Neutrophil (primary cell): ENCODE measurements around the gene FA2H.

Experiments used
- H3K27ac ChIP-seq: fragments of 200-600 bp; sonication (generic); 2 replicates; pipeline ENCODE4 v1.5.1; 2016; ENCODE audit warnings: mild to moderate bottlenecking, moderate library complexity
- H3K27me3 ChIP-seq: fragments of 200-600 bp; sonication (generic); 2 replicates; pipeline ENCODE4 v1.6.0; 2016; ENCODE audit warnings: mild to moderate bottlenecking
- H3K36me3 ChIP-seq: fragments of 200-600 bp; sonication (generic); 2 replicates; pipeline ENCODE4 v1.5.1; 2017
- H3K4me1 ChIP-seq, 2 experiments: fragments of 200-600 bp in 1 of 2; sonication (generic) in 1 of 2; 1 replicate in 1 of 2; 2 replicates in 1 of 2; pipeline versions ENCODE4 v1.5.1 to v1.6.1; 2013 to 2016; ENCODE audit warnings: low read depth in 1 of 2, low read length in 1 of 2, mild to moderate bottlenecking in 1 of 2, moderate library complexity in 1 of 2; ENCODE audit not compliant: control insufficient read depth in 1 of 2, insufficient read depth in 1 of 2
- H3K4me3 ChIP-seq, 2 experiments: fragments of 200-600 bp in 1 of 2; sonication (generic) in 1 of 2; 1 replicate in 1 of 2; 2 replicates in 1 of 2; pipeline ENCODE4 v1.5.1; 2013 to 2016; ENCODE audit warnings: low read depth in 1 of 2, low read length in 1 of 2, mild to moderate bottlenecking in 1 of 2, moderate library complexity in 1 of 2
- H3K9me3 ChIP-seq: fragments of 200-600 bp; sonication (generic); 2 replicates; pipeline ENCODE4 v1.5.1; 2016
- TF ChIP-seq, protein P1 (sequence below): fragments of 200-600 bp; sonication (generic); IDR thresholded peaks from 2 replicates; pipeline ENCODE4 v1.5.1; 2016; ENCODE audit warnings: antibody characterized with exemption

Gene FA2H

GRCh38 chr16:74752258-74752657 is 22.4 kb downstream of the FA2H start:
- Histone ChIP-seq H3K27ac (no peak overlapping the region), H3K36me3 (no peaks in the 10 kb centered on the region), H3K4me3 (no peak overlapping the region), H3K4me1 (no peaks in the 10 kb centered on the region), H3K27me3 (peaks cover 3% of the 10 kb centered on the region), H3K9me3 (no peaks in the 10 kb centered on the region)
- TF ChIP-seq, protein P1, sequence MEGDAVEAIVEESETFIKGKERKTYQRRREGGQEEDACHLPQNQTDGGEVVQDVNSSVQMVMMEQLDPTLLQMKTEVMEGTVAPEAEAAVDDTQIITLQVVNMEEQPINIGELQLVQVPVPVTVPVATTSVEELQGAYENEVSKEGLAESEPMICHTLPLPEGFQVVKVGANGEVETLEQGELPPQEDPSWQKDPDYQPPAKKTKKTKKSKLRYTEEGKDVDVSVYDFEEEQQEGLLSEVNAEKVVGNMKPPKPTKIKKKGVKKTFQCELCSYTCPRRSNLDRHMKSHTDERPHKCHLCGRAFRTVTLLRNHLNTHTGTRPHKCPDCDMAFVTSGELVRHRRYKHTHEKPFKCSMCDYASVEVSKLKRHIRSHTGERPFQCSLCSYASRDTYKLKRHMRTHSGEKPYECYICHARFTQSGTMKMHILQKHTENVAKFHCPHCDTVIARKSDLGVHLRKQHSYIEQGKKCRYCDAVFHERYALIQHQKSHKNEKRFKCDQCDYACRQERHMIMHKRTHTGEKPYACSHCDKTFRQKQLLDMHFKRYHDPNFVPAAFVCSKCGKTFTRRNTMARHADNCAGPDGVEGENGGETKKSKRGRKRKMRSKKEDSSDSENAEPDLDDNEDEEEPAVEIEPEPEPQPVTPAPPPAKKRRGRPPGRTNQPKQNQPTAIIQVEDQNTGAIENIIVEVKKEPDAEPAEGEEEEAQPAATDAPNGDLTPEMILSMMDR, result no peak

DNA sequence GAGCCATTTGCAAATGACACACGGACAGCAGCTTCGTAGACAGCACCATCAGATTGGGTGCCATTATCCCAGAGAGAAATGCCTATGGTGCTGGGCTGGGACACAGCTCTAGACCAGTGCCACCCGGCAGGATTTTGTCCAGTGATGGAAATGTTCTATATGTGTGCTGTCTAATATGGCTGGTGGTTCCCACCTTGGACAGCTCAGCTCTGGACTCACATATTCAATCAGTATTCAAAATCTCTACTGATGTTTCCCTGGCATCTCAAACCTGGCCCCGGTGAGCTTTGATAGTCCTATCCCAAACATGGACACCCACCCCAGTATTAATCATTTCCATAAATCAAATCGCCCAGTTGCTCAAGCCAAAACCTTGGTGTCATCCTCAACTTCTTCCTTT is 23.0 kb downstream of the FA2H start:
- H3K4me1 ChIP-seq, result no peaks in the 10 kb centered on the region
- H3K9me3 ChIP-seq, result no peaks in the 10 kb centered on the region
- TF ChIP-seq, protein P1, result no peak
- no peak overlapping the region for H3K27ac ChIP-seq
- no peaks in the 10 kb centered on the region for H3K36me3 ChIP-seq
- no peak overlapping the region for H3K4me3 ChIP-seq
- peaks cover 3% of the 10 kb centered on the region for H3K27me3 ChIP-seq

DNA sequence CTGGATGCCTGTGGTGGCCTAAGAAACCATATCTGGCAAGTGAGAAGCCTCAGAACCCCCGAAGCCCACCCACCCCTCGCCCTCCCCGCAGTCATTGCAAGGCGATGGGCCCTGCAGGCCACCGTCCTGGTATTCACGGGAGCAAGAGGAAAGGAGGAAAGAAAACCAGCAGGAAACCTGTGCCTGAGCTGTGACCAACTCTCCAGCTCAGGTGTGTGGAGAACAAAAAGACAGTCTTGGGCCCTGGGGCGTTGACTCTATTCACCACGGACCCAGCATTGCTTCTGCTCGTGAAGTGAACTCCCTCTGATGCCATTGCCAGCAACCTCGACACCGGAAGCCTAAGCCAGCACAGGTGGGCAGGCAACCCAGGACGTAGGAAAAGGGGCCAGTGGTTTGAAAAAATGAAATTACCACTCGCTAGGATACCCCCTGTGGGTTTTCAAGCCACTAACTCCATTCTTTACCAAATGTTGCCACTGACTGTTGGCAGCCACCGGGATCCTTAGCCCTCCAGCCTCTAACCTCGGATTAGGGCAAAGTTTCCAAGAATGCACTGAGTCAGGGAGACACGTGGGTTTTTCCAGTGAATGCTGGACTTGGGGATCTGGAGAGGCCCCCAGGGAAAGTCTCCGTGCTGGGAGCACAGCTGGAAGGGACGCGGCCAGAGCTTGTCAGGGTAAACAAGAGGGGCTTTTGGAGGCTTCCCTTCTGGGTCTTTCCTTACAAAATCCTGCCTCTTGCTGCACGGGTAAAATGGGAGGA is 25.1 kb downstream of the FA2H start:
- H3K36me3 ChIP-seq, result no peaks in the 10 kb centered on the region
- H3K4me1 ChIP-seq, result no peaks in the 10 kb centered on the region
- H3K9me3 ChIP-seq, result no peaks in the 10 kb centered on the region
- no peak overlapping the region for H3K27ac ChIP-seq
- TF ChIP-seq, protein P1, result no peak
- no peak overlapping the region for H3K4me3 ChIP-seq
- peaks cover 3% of the 10 kb centered on the region for H3K27me3 ChIP-seq

DNA sequence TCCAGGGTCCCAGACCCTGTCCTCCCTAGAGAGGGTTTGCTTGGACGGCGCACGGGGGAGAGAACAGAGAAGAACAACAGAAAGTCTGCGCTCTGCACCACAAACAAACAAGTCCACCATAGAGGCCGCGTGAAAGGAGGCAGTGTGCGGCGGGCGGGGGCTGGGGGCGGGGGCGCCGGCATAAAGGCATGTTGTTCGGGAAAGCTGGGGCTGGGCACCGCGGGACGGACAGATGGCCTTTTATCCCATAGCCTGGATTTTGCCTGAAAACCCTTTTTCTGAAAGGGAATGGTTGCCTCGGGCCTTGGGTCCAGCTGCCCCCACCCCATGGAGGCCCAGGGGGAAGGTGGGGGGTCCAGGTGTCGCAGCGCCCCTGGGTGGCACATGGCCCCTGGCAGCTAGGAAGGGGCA is 26.0 kb downstream of the FA2H start:
- no peak overlapping the region for H3K27ac ChIP-seq
- no peaks in the 10 kb centered on the region for H3K4me1 ChIP-seq
- H3K27me3 ChIP-seq, result peaks cover 3% of the 10 kb centered on the region
- H3K4me3 ChIP-seq, result no peak overlapping the region
- no peaks in the 10 kb centered on the region for H3K36me3 ChIP-seq
- TF ChIP-seq, protein P1, result no peak
- H3K9me3 ChIP-seq, result no peaks in the 10 kb centered on the region

DNA sequence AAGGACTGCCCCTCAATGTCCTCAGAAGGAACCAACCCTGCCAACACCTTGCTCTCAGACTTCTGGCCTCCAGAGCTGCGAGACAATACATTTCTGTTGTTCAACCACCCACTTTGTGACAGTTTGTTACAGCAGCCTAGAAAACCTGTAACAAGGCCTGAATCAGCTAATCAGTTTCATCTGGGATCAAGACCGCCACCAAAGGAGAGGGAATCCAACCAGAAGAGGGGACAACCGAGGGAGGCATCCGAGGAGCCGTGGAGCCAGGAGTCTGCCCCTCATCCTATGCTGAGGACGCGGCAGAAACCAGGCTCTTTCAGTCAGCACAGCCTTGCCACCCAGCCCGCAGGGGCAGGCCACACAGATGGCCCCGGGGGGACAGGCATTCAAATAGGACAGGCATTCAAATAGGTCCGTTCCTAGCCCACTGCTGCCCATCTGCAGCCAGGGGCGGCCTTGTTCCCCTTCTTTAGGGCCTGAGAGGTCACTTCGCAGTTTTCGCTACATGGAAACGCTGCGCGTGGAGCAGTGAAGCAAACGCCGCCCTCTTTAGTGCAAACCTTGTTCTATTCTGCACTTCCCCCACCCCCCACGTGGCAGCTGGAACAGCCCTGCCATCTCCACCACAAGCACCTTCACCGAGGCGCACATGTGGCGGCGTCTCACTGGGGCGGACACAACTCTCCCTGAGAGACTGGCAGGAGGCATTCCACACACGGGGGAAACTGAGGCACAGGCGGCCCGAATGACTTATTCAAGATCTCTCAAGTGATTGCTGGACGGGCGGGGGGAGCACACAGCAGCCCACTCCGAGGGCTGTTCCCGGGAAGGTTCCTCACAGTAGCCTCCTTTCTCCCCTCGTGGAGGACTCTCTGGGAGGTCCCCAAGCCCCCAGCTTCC is 26.7 kb downstream of the FA2H start:
- TF ChIP-seq, protein P1, result no peak
- Histone ChIP-seq H3K4me1 (no peaks in the 10 kb centered on the region), H3K4me3 (no peak overlapping the region), H3K27ac (no peak overlapping the region), H3K9me3 (no peaks in the 10 kb centered on the region), H3K36me3 (no peaks in the 10 kb centered on the region), H3K27me3 (peaks cover 3% of the 10 kb centered on the region)
